ENCODE data around the gene ROR2. TPM values are rescaled to one million over a fixed set of nuclear protein-coding genes. Genes with fewer than 3 reads are reported as not detected.

The ROR2 gene
- polyA plus RNA-seq, 3 donors, result not detected

- WGBS (ENCODE audit: insufficient coverage), result 79% methylated on average over 3 of the region's 7 CpGs
- H3K9me3 Mint-ChIP-seq, result peaks cover 6 to 15% (median 10%) of the 10 kb centered on the region in 7 donors
These were observed 306.4 kb downstream of the ROR2 start for GRCh38 chr9:91643481-91644077.

DNA sequence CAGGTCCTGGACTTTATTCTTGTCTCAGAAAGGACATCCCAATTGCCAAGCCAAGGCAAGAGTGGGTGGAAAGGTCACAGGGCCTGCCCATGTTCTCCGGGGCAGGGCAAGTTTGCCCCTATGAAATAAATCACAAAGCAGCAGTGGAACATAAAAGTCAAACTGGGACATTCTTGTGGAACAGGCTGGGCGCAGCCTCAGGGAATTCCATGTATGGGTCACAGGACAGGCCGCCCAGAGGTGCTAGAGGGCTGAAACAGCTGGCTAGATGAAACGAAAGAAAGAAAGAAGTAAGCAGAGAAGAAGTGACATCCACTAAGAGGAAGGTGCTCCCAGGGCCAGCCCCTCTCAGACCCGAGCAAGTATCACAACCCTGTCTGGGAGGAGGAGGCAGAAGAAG lies 307.3 kb downstream of the ROR2 start:
- Histone ChIP-seq H3K79me2 (ENCODE audit: insufficient read depth, low read length) (no peaks in the 10 kb centered on the region), H3K4me1 (ENCODE audit: control insufficient read depth in 1 of 2, insufficient read depth in 2 of 2, low read length in 2 of 2) (no peaks in the 10 kb centered on the region), H2AFZ (ENCODE audit: insufficient read depth, low read depth, low read length, poor library complexity, severe bottlenecking) (no peak overlapping the region), H4K20me1 (ENCODE audit: insufficient read depth, low read length) (no peaks in the 10 kb centered on the region), H3K9me3 (replicated peaks in 1 of 2; ENCODE audit: control insufficient read depth in 1 of 2, insufficient read depth in 1 of 2, low read length in 2 of 2) (peaks cover 4 to 10% of the 10 kb centered on the region in 2 donors), H3K4me3 (replicated peaks in 1 of 3; ENCODE audit: low read depth in 2 of 3, low read length in 3 of 3) (no peak overlapping the region), H3K9ac (ENCODE audit: insufficient read depth, low read length, poor library complexity, severe bottlenecking) (no peak overlapping the region), H3K36me3 (replicated peaks in 1 of 2; ENCODE audit: control insufficient read depth in 1 of 2, insufficient read depth in 2 of 2, low read length in 2 of 2) (no peaks in the 10 kb centered on the region), H3K4me2 (replicated peaks; ENCODE audit: extremely low read depth, low read length, poor library complexity, severe bottlenecking) (no peak overlapping the region), H3K27me3 (ENCODE audit: control insufficient read depth in 2 of 2, insufficient read depth in 2 of 2, low read length in 2 of 2) (no peaks in the 10 kb centered on the region), H3K27ac (ENCODE audit: low read depth in 1 of 2, low read length in 2 of 2) (no peak overlapping the region)
- Mint-ChIP-seq H3K4me1 (no peaks in the 10 kb centered on the region), H3K9me3 (peaks cover 7 to 15% (median 10%) of the 10 kb centered on the region in 7 donors), H3K36me3 (no peaks in the 10 kb centered on the region), H3K4me3 (no peak overlapping the region), H3K27ac (no peak overlapping the region), H3K27me3 (ENCODE audit: low read depth in 3 of 3) (peaks cover 2 to 11% (median 2%) of the 10 kb centered on the region in 3 donors)
- no peak for TF ChIP-seq CTCF (IDR thresholded peaks at IDR 0.05)
- intact Hi-C loops (cut with micrococcal nuclease), result no loop called here
- 92% methylated on average over 5 of the region's 5 CpGs for WGBS (ENCODE audit: insufficient coverage)
- no peak for DNase-seq

More at GRCh38 chr9:91643481-91644077, 306.4 kb downstream of the ROR2 start:
- no peak overlapping the region for H3K27ac ChIP-seq (ENCODE audit: low read depth in 1 of 2, low read length in 2 of 2)
- no peak for DNase-seq
- H3K36me3 ChIP-seq (replicated peaks in 1 of 2; ENCODE audit: control insufficient read depth in 1 of 2, insufficient read depth in 2 of 2, low read length in 2 of 2), result no peaks in the 10 kb centered on the region
- H3K4me1 Mint-ChIP-seq, result no peaks in the 10 kb centered on the region
- no peak overlapping the region for H3K4me3 Mint-ChIP-seq
- no peak overlapping the region for H2AFZ ChIP-seq (ENCODE audit: insufficient read depth, low read depth, low read length, poor library complexity, severe bottlenecking)
- H3K4me3 ChIP-seq (replicated peaks in 1 of 3; ENCODE audit: low read depth in 2 of 3, low read length in 3 of 3), result no peak overlapping the region
- H3K9ac ChIP-seq (ENCODE audit: insufficient read depth, low read length, poor library complexity, severe bottlenecking), result no peak overlapping the region
- no peak for TF ChIP-seq CTCF (IDR thresholded peaks at IDR 0.05)
- H3K27me3 Mint-ChIP-seq (ENCODE audit: low read depth in 3 of 3), result peaks cover 0 to 11% (median 2%) of the 10 kb centered on the region in 3 donors
- intact Hi-C loops (cut with micrococcal nuclease), result no loop called here
- H3K79me2 ChIP-seq (ENCODE audit: insufficient read depth, low read length), result no peaks in the 10 kb centered on the region
- H3K9me3 ChIP-seq (replicated peaks in 1 of 2; ENCODE audit: control insufficient read depth in 1 of 2, insufficient read depth in 1 of 2, low read length in 2 of 2), result peaks cover 4 to 10% of the 10 kb centered on the region in 2 donors
- H3K4me2 ChIP-seq (replicated peaks; ENCODE audit: extremely low read depth, low read length, poor library complexity, severe bottlenecking), result no peak overlapping the region
- H3K27me3 ChIP-seq (ENCODE audit: control insufficient read depth in 2 of 2, insufficient read depth in 2 of 2, low read length in 2 of 2), result no peaks in the 10 kb centered on the region
- no peaks in the 10 kb centered on the region for H3K36me3 Mint-ChIP-seq
- H3K27ac Mint-ChIP-seq, result no peak overlapping the region
- no peaks in the 10 kb centered on the region for H3K4me1 ChIP-seq (ENCODE audit: control insufficient read depth in 1 of 2, insufficient read depth in 2 of 2, low read length in 2 of 2)
- no peaks in the 10 kb centered on the region for H4K20me1 ChIP-seq (ENCODE audit: insufficient read depth, low read length)
